GM11168 (cell line): ENCODE data around the gene EIF1.

Experiments used
- in situ Hi-C: fragments of 300-500 bp; cut with MboI; formaldehyde crosslinking; loops from one replicate; pipeline ENCODE4 v1.12.0; 2022; ENCODE audit warnings: low sequenced_read_pairs; ENCODE audit not compliant: unreplicated experiment

Gene EIF1

DNA sequence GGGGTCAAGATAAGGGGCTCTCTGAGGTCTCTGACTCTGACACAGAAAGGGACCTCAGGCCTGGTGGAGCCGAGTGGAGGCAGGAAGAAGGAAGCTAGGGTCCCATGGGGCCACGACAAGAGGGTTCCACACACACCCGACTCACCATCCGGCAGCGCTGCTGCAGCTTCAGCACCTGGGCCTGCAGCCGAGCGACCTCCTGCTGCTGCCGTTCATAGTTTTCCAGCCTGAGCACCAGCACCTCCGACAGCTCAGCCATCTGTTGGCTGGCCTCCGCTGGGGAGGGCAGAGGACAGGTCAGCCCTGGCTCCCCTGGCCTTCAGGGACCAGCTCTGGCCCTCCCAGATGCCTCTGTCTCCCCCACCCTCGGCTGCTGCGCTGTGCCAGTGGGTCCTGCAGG is 39.4 kb downstream of the EIF1 start:
- in situ Hi-C loops = no loop called here

DNA sequence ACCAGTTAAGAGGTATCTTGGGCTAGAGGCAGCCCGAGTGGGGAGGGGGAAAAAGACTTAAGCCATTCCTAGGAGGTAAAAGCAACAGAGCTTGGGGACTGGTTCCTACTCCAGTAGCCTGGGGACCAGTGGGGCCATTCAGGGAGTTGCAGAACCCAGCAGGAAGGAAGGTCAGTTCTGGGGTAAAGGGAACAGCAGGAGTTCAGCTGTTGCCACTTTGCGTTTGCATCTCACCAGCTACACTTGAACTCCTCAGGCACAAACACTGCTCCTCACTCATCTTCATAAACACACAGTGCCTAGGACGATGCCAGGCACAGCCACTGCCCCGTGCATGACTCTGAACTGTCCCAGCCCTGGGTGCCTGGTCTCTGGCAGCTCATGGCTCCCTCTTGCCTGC is 41.8 kb downstream of the EIF1 start:
- in situ Hi-C loops = no loop called here

DNA sequence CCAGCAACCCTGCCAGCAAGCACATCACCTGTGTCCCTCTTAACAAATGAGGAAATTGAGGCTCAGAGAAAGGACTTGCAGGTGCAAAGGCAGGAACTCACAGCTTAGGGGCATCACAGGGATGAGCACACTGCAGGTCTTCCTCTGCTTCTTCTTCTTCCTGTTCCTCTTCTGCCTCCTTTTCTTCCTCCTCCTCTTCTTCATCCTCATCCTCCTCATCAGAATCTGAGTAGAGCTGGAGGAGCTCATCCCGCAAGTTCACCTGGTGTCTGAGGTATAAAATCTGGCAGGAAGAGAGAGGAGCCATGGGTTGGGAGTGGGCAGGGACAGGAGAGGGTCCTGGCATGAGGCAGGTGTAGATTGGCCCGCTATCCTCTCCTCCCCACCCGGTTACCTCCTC is 43.2 kb downstream of the EIF1 start:
- in situ Hi-C loops = no loop called here

DNA sequence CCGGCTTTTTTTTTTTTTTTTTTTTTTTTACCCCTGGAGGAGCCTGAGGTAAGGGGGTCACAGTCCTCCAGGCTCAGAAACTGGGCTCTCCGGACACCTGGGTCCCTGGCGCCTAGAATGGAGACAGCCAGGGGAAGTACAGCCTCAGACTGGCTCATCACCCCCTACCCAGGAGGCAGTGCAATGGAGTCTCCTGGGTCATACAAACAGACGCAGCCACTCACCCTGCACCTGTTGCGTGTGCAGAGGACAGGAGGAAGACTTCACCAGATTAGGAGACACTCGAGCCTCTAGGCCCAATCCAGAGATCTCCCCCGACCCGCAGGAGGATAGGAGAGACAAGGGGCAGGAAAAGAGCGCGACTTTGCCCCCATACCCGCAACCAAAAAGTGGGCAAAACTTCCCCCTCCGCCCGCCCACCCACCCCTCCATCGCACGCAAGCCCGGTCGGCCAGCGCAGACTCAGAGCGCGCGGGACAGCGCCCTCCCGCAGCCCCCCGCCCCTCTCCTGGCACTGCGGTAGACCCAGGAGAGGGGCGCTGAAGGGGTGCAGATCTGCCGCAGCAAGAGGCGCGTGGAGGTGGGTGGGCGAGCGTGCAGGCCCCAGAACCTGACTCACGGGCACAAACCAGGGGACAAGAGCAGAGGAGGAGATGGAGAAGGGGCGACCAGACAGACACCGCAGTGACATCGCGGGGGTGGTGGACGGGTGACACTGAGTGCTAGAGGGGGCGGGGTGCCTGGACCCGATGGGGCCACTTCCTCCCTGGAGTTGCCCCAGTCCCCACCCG is 44.9 kb downstream of the EIF1 start:
- in situ Hi-C loops = no loop called here

DNA sequence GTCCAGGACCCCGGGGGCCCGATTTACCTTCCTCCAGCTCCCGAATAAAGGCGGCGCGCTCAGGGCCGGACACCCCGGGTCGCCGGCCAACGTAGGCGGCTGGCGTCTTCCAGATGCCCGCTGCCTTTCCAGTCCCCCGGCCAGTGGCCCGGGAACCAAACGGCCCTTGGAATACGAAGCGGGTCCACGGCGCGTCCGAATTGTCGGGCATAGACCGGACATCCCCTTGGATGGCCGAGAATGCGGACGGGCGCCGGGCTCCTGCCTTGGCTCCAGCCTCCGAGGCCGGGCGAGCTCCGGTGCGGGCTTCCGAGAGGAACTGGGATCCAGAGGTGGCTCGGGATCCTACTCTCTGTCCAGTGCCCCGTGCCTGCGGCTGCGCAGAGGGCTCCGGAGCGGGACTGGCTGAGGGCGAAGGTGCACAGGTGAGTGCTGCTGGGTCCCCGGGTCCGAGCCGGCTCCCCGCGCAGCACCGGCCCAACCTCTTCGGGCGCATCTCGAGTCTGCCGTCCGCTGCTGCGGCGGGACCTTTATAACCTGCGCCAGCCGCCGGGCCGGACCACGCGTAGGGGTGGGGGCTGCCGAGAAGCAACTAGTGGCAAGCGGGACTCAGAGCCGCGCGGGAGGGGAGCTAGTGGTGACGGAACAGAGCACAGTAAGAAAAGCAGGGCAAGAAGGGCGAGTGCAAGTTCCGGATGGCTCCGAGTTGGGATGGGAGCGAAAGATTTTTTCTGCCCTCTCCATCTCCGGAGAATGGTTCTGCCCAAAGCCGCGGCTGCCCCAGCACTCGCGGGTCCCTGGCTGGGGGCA is 45.7 kb downstream of the EIF1 start, which contains the start of gene HAP1:
HAP1 (minus strand) TSS at position 505 of the 810 bp plus-strand sequence; CDS start at position 496, 9 bp downstream.
- in situ Hi-C loops = no loop called here

DNA sequence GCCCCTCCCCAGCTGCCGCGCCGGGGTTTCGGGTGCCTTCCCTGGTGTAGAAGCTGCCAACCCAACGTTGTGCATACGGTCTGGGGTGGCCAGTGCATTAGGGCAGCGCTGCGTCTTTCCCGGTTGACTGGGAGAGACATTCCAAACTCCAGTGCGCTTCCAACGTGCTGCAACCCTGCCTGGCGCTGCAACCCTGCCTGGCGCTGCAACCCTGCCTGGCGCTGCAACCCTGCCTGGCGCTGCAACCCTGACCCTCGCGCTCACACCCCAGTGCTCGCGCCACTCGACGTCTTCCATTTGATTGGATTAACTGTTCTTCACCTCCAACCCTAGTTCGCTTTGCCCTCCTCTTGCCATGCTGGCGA is 46.2 kb downstream of the EIF1 start:
- in situ Hi-C loops = no loop called here

DNA sequence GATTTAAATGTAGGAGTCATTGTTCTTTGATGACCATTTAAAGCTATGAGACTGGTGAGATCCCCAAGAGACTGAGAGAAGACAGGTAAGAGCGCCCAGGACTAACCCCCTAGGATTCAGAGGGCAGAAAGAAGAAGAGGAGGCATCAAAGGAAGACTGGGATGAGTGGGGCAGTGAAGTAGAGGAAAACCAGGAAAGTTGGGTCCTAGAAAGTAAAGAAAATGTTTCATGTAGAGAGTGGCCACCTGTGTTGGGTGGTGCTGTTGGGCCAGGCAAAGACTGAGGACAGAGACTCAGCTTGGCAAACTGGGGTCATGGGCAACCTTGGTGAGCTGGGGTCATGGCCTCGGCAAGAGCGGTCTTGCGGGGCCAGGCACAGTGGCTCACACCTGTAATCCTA is 47.1 kb downstream of the EIF1 start:
- in situ Hi-C loops = no loop called here

DNA sequence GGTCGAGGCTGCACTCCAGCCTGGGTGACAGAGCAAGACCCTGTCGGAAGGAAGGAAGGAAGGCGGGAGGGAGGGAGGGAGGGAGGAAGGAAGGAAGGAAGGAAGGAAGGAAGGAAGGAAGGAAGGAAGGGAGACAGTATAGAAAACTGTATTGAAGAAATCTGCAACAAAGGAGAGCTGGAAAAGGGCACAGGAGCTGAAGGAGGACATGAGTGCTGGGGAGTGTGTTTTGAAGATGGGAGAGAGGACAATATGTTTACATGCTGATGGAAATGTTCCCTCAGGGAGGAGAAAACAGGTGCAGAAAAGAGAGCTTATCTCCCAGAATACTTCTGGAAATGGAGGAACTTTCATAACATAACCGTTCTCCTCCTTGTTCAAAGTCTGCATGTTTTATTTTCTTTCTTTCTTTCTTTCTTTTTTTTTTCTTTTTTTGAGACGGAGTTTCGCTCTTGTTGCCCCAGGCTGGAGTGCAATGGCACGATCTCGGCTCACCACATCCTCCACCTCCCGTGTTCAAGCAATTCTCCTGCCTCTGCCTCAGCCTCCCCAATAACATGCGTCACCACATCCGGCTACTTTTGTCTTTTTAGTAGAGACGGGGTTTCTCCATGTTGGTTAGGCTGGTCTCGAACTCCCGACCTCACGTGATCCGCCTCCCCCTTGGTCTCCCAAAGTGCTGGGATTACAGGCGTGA is 48.4 kb downstream of the EIF1 start:
- in situ Hi-C loops = no loop called here

DNA sequence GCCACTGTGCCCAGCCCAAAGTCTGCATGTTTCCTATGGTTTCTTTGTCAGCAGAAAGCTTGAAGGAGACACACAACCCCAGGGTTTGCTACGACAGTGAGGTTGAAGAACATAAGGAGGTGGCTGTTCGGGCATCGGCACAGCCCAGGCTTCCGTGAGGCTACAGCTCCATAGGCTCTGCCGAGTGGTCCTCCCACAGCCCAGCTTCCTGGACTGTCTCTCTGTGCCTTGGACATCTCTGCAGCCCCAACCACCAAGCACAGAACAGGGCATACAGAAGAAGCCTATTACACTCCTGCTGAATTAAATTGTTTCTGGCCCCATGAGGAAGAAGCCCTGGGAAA is 49.0 kb downstream of the EIF1 start:
- in situ Hi-C loops = no loop called here

DNA sequence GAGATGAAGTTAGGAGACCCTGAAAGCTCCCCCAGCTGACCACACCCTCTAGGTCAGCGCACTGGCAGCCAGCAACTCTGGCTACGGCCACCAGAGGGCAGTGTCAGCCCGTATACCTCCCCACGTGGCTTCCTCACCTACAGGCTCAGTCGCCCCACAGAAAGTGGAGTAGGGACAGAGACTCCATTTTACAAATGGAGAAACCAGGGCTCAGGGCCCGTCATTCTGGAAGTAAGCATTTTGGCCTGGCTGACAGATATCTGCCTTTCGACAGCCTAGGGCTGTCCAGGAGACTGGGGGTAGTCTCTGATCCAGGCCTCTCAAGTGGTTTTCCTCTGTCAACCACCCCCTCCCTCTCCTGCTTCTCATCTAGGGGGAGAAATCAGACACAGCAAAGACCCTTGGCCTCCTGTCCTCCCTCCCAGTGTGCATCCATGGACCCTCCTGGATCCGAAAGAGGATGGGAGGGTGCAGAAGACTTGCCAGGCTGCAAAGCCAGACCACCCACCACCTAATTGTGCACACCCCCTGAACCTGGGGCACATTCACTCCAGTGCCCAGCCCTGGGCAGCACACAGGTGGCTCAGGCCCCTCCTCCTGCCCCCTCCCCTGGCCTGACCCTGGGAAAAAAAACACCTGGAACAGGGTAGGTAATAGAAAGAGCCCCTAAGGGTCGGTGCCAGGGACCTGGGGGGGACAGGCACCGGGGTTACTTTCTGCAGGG is 49.6 kb downstream of the EIF1 start:
- in situ Hi-C loops = no loop called here

DNA sequence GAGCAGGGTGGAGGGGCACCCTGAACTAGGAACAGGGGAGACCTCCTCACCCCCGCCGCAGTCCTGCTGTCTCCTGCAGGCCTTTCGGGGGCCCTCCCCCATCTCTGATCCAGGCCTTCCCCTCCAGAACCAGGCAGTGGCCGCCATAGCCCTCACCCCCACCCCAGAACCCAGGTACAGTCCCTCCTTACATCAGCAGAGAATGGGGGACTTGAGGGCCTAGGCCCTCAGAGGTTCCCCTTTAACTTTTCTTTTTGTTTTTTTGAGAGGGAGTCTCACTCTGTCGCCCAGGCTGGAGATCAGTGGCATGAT is 50.1 kb downstream of the EIF1 start:
- in situ Hi-C loops = no loop called here

DNA sequence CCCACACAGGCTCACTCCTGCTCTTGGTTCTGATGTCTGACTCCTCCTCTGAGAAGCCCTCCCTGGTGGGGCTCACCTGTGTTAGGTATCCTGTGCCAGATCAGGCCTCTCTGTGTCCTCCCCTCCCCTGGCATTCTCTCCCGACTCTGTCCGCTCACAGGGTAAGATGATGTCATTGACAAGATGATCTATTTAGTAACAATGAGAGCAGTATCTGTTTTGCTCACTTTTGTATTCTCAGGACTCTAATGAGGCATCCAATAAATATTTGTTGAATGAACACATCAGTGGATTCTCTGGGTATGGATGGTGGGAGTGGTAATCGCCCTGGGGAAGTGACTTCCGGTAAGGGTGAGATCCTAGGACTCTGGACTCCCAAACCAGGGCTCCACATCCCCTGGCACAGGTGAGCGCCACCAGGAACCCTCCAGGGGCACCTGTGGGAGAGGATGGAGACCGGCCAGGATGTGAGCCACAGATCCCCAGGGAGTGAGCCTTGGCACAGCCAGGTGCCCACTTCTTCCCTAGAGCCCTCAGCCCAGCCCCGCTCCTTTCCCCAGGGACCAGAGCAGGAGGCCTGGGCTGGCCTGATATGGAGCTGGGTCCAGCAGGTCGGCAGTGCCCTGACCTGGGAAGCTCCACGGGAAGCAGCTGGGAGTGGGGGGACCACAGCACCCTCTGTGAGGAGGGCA is 51.1 kb downstream of the EIF1 start:
- in situ Hi-C loops = no loop called here

DNA sequence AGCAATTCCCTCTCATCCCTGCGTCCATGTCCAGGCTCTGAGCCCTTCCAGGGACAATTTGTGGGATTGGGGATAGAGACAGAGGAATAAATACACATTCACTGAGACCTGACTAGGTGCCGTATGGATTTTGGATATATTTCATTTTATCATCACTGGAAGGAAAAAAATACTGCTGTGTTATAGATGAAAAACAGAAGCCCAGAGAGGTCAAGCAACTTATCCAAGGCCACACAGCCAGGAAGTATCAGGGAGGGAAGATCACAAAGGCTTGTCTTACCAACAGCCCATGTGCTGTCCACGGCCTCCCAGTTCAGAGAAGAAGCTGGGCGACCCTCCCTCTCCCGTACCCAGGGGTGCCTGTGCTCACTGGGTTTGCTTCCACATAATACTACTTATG is 51.8 kb downstream of the EIF1 start:
- in situ Hi-C loops = no loop called here

DNA sequence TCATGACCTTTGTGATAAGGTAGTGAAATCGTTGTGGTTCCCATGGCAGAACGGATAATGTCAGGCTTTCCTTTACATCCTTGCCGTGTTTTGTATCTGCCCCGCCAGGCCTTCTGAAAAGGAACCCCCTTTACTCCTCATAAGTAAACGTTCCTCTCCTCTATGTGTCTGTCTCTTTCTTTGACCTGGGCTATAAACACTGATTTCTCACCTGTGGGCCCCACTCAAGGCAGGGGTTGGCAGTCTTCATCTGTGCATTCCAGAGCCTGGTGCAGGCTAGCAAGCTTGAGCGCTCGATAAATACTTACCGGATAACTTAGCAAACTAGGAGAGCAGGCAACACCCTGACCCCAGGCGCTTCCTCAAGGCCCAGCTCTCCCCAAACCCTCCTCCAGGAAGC is 53.0 kb downstream of the EIF1 start:
- in situ Hi-C loops = no loop called here
